NB4 (cell line): ENCODE results near the gene SCAI.

Experiments
- POLR2A ChIP-seq: IDR thresholded peaks from 2 replicates; pipeline ENCODE4 v1.6.1; 2011; ENCODE audit warnings: mild to moderate bottlenecking; ENCODE audit not compliant: insufficient read length; ENCODE audit errors: extremely low read depth
- TF ChIP-seq, protein P1 (sequence below): IDR thresholded peaks from 2 replicates; pipeline ENCODE4 v1.6.1; 2011; ENCODE audit warnings: low read depth, low read length

DNA sequence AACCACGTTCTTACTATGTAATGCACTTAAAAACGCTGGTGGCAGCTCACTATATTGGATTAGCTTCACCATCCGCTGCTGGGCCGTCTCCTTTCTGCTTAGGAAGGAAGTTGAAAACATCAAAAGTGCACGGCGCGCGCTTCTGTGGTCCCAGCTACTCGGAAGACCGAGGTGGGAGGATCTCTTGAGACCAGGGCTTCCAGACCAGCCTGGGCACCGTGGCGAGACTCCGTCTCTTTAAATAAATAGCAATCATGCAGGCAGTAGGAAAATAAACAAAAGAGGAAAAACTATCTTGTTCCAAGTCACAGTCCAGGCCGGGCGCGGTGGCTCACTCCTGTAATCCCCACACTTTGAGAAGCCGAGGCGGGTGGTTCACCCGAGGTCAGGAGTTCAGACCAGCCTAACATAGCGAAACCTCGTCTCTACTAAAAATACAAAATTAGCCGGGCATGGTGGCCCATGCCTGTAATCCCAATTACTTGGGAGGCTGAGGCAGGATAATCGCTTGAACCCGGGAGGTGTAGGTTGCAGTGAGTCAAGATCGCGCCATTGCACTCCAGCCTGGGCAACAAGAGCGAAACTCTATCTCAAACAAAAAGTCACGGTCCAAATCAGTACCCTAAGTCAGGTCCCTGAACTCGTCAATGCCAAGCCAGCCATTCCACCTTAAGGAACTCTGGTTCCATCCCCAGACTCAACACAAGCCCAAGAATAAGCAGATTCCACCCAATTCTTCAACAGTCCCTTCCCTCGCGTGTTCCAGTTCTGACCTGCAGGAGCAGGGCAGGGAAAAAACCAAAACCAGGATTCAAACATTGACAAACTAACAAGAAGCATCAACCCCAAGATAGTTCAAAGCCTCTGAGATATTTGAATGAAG is 201.4 kb downstream of the SCAI start:
- TF ChIP-seq POLR2A, result no peak
- TF ChIP-seq, protein P1, sequence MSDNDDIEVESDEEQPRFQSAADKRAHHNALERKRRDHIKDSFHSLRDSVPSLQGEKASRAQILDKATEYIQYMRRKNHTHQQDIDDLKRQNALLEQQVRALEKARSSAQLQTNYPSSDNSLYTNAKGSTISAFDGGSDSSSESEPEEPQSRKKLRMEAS, result no peak
